Activated CD4-positive, alpha-beta T cell treated with anti-CD3 and anti-CD28 coated beads, Interleukin-2, amount 50 U/mL, for 1 hour (primary cell): ENCODE results near the gene POU5F2.

Experiments
- DNase-seq: peaks from one replicate; pipeline ENCODE4 v3.0.0-alpha.2; 2020

Gene POU5F2

GRCh38 chr5:93741136-93741811 lies at the start of gene POU5F2:
POU5F2 (minus strand) TSS chr5:93741600; CDS start chr5:93741563, 37 bp downstream.
- no peak for DNase-seq

GRCh38 chr5:93790401-93790800 lies 49.0 kb upstream of the POU5F2 start:
- no peak for DNase-seq

GRCh38 chr5:93789173-93790067 lies 48.0 kb upstream of the POU5F2 start:
- no peak for DNase-seq

GRCh38 chr5:93787598-93787997 lies 46.2 kb upstream of the POU5F2 start:
- DNase-seq: no peak

GRCh38 chr5:93785475-93785874 lies 44.1 kb upstream of the POU5F2 start:
- DNase-seq: no peak

- DNase-seq: no peak
Observed at GRCh38 chr5:93782978-93783377, 41.6 kb upstream of the POU5F2 start.

GRCh38 chr5:93777620-93778019 lies 36.2 kb upstream of the POU5F2 start:
- DNase-seq: no peak

GRCh38 chr5:93756372-93756771 lies 15.0 kb upstream of the POU5F2 start:
- DNase-seq: no peak

GRCh38 chr5:93755716-93756115 lies 14.3 kb upstream of the POU5F2 start:
- DNase-seq: no peak

GRCh38 chr5:93748875-93749397 lies 7.5 kb upstream of the POU5F2 start:
- no peak for DNase-seq

- no peak for DNase-seq
Observed at GRCh38 chr5:93746406-93747056, 5.1 kb upstream of the POU5F2 start.

GRCh38 chr5:93736284-93736683 lies 5.1 kb downstream of the POU5F2 start:
- DNase-seq: no peak

GRCh38 chr5:93735378-93735777 lies 6.0 kb downstream of the POU5F2 start:
- no peak for DNase-seq

- DNase-seq: no peak
Observed at GRCh38 chr5:93731987-93732386, 9.4 kb downstream of the POU5F2 start.

GRCh38 chr5:93726595-93726994 lies 14.8 kb downstream of the POU5F2 start:
- DNase-seq: no peak

- no peak for DNase-seq
Observed at GRCh38 chr5:93724791-93725190, 16.6 kb downstream of the POU5F2 start.

- no peak for DNase-seq
Observed at GRCh38 chr5:93723681-93724080, 17.7 kb downstream of the POU5F2 start.

GRCh38 chr5:93723005-93723404 lies 18.4 kb downstream of the POU5F2 start:
- DNase-seq: no peak

- no peak for DNase-seq
Observed at GRCh38 chr5:93722588-93722987, 18.8 kb downstream of the POU5F2 start.

GRCh38 chr5:93721511-93721910 lies 19.9 kb downstream of the POU5F2 start:
- no peak for DNase-seq

- no peak for DNase-seq
Observed at GRCh38 chr5:93721071-93721470, 20.3 kb downstream of the POU5F2 start.

GRCh38 chr5:93717162-93717561 lies 24.2 kb downstream of the POU5F2 start:
- no peak for DNase-seq

GRCh38 chr5:93716453-93716852 lies 24.9 kb downstream of the POU5F2 start:
- DNase-seq: no peak
